ENCODE measurements around the gene CCDC69.
A peak's percentile ranks its signal among the peaks of the same experiment; 100 is the strongest.
"Not testable (repeated sequence)": the region's sequence is repeated elsewhere in the genome, so short reads cannot be mapped to it uniquely, and the experiment has no call there.

The CCDC69 gene, protein sequence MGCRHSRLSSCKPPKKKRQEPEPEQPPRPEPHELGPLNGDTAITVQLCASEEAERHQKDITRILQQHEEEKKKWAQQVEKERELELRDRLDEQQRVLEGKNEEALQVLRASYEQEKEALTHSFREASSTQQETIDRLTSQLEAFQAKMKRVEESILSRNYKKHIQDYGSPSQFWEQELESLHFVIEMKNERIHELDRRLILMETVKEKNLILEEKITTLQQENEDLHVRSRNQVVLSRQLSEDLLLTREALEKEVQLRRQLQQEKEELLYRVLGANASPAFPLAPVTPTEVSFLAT

DNA sequence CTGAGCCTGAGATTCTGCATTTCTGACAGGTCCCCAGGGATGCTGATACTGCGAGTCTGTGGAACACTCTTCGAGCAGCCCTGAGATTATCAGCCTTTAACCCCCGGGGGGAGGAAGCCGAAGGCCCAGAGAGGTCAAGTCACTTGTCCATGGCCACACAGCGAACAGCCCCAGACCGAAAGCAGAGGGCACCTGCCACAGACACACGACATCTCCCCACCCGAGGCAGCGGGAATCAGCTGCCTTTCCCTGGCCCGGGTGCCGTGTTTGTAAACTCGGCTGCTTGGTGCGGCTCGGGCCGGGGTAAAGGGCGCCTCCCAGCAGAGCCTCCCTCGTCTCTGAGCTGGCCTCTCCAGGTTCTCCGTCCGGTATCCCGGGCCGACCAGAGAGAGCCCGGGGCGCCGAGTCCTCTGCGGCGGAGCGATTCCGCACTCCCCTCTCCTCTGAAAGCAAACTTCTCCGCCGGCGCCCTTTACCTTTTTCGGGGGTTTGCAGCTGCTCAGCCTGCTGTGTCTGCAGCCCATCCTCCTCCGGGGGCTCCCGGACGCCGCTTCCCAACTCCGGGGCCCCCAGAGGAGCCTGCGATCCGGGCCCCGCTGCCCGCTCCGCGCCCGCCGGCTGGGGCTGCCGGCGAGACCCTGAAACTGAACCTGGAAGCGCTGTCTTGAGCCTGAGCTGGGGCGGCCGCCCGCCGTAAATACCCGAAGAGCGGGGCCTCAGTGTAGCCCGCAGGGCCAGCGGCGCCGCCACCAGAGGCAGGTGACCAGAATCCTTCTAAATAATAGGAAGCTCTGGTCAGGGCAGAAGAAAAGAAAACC lies at the start of gene CCDC69:
Gene CCDC69 (minus strand): TSS at position 646 of the 818 bp plus-strand sequence. CDS start 122 bp downstream, at position 524.
- DNase-seq (ENCODE audit: low read depth in 2 of 2) = peak in 1 of 2 donors; percentile 51

DNA sequence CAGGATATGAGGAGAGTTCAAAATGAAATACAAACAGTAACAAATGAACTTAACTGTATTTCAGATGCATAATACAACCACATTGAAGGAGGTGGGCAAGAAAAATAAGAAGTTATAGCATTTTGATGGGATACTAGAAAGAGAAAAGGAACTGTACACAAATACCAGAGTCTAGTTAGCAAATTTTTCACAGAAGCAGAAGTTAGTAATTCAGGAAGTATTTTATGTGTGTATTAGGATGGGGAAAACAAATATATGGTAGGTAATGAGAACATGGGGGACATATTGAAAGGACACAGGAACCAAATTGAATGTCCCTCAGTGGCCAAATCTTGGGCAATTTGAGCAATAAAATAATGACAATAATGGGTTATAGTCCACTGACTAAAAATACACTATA lies 47.4 kb upstream of the CCDC69 start:
- no peak for DNase-seq (ENCODE audit: low read depth in 2 of 2)

- DNase-seq (ENCODE audit: low read depth in 2 of 2) = no peak
Observed at GRCh38 chr5:151270599-151270998, 46.7 kb upstream of the CCDC69 start.

GRCh38 chr5:151267491-151268260 lies 43.8 kb upstream of the CCDC69 start:
- DNase-seq (ENCODE audit: low read depth in 2 of 2) = no peak

DNA sequence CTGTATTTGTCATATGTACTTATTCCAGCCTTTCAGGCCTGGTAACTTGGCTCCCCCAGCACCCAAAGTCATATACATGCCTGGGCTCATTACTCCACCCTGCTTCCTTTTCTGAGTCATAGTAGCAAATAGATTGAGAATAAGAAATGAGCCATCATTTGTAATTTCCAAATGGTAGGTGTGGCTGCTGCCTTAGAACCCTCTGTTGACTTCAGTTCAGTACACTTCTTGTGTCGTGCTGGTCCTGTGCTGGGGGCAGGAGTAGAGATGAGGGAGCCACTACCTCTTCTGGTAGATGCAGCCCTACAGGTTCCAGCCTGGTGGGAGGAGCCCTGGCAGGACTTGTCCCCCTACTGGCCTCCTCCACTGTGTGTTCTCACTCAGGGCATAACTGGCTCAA lies 40.2 kb upstream of the CCDC69 start:
- DNase-seq (ENCODE audit: low read depth in 2 of 2) = peak in 1 of 2 donors; percentile 17

DNA sequence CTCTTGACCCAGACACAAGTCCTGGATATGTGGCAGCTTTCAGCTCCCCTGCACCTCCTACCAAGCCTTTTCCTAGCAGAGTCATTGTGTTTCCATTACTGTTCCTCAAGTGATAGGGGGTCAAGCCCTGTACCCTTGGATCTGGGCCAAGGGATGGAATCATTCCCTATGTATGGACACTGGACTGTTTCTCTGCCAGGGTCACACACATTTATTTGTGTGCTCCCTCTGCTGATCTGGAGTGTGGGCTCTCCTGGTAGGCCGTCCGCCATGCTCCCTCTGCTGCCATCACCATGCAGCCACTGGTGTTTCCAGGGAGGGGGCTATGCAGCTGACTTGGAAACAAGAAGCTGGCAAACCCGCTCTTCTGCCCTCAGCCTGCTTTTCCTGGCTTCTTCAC lies 38.6 kb upstream of the CCDC69 start:
- no peak for DNase-seq (ENCODE audit: low read depth in 2 of 2)

GRCh38 chr5:151259931-151260330 lies 36.0 kb upstream of the CCDC69 start:
- no peak for DNase-seq (ENCODE audit: low read depth in 2 of 2)

DNA sequence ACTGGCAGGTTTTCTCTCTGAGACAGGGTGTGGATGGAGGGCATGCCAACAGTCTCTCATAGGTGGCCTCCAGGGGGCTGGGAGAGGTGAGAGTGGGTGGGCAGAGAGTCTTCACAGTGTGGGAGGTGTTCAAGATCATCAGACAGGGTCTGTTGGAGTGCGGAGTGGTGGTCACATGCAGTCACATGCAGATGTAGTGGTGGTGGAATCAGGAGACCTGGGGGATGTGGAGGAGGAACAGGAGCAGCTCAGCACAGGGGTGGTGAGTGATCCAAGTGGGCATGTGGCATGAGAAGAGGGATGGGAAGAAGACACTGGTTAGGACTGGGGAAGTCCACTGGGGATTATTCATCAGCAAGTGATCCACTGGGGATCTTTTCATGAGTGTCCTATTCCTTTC lies 34.9 kb upstream of the CCDC69 start:
- no peak for DNase-seq (ENCODE audit: low read depth in 2 of 2)

DNA sequence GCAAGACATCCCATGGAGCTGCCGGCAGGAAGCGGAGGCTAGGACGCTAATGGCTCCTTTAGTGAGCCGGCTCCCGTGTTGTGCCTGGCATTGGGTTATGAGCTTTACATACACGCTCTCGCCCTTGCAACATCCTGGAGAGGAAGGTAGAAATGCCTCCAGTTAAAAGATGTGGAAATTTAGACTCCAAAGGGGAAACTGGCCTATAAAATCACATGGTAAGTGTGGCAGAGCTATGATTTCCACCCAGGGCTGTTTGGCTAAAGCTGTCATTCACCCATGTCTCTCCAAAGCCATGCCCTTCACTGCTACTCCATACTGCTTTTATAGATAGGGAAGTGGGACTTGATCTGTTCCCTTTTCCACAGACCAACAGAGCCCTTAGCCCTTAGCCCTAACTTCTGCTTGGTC lies 34.3 kb upstream of the CCDC69 start:
- no peak for DNase-seq (ENCODE audit: low read depth in 2 of 2)

- DNase-seq (ENCODE audit: low read depth in 2 of 2) = no peak
Observed at GRCh38 chr5:151257731-151258181, 33.9 kb upstream of the CCDC69 start.

DNA sequence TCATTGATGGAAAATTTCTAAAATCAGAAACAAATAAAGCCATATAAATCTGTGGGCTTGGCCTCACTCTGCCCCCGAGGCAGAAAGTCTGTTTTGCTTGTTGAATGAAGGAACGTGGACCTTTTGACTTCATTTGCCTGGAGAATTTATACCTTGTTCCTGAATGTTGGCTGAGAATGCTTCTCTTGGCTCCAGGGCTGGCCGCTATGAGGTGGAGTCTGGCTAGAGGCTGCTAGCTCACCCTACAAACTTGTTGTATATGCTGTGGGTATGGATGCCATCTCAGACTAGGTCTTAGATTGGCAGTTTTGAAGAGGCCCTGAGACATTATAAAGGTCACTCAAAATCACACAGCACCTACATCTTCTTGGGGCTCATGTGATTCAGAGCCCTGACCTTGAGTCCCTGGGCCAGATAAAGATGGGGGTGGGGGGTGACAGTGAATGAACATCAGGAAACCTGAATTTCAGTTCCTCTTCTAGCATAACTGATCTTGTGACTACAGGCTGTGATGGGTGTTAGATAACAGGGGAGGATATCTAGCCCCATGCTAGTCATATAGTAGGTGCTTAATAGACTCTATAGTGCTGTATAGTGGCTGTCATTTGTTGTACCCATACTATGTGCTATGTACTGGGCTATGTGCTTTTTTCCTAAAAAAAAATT lies 31.9 kb upstream of the CCDC69 start:
- no peak for DNase-seq (ENCODE audit: low read depth in 2 of 2)

- DNase-seq (ENCODE audit: low read depth in 2 of 2) = not testable (repeated sequence)
Observed at GRCh38 chr5:151254990-151255389, 31.1 kb upstream of the CCDC69 start.

DNA sequence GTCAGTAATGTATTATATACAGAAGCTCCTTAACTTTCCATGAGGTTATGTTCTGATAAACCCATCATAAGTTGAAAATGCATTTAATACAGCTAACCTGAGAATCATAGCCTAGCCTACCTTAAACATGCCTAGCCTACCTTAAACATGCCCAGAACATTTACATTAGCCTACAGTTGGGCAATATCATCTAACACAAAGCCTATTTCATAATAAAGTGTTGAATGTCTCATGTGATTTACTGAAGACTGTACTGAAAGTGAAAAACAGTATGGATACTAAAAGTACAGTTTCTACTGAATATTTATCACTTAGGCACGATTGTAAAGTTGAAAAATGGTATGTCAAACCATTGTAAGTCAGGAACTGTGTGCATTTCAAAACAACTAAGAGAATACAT lies 30.7 kb upstream of the CCDC69 start:
- DNase-seq (ENCODE audit: low read depth in 2 of 2) = no peak

- no peak for DNase-seq (ENCODE audit: low read depth in 2 of 2)
Observed at GRCh38 chr5:151253605-151253950, 29.7 kb upstream of the CCDC69 start.

DNA sequence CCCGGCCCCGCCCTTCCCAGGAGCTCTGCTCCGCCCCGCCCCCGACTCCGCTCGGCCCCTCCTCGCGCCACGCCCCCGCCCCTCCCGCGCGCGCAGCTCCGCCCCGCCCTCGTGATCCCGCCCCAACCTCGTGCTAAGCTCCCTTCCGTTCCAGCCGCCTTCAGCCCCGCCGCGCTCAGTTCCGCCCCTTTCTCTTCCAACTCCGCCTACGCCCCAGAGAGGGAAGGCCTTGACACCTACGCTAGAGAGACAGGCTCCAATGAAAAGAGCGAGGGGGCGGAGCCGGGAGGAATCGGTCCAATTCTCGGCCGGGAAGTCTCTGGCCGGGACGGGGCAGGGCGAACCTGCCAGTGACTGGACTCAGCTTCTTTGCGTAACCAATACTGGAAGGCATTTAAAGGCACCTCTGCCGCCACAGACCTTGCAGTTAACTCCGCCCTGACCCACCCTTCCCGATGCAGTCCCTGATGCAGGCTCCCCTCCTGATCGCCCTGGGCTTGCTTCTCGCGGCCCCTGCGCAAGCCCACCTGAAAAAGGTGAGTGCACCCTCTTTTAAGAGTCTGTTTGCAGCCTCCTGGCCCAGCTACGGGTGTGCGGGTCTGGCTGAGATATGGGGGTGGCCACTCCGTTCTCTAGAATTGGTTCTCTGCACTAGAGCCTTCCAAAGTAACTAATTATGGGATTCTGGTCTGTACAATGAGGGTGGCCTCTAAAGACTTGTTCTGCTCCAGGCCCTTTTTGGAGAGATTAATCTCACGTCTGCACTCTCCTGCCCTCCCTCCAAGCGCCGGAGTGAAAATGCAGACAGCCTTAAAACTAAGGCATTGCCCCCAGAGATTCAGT lies 29.1 kb upstream of the CCDC69 start, which contains the start of gene GM2A:
Gene GM2A (plus strand): TSS at position 424 of the 843 bp plus-strand sequence. CDS start 32 bp downstream, at position 456.
- peak; percentile 97 to 99 for DNase-seq (ENCODE audit: low read depth in 2 of 2)

DNA sequence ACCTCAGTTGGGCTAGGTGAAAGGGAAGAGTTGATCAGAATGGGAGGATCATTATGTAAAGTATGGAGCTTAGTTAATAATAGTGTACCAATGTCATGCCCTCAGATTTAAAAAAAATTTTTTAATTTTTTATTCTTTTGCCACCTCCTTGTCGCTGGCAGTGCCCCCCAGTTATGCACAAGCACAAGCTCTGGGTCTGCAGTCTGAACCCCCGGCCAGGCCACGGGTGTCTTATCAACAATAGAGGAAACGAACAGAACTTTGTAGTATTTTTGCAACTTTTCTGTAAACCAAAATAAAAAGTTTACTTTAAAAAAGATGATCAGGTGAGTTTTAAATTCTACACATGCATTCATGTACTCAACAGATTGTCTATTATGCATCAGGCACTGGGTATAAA lies 27.7 kb upstream of the CCDC69 start:
- no peak for DNase-seq (ENCODE audit: low read depth in 2 of 2)

GRCh38 chr5:151251001-151251551 lies 27.2 kb upstream of the CCDC69 start:
- no peak for DNase-seq (ENCODE audit: low read depth in 2 of 2)

GRCh38 chr5:151250346-151251000 lies 26.6 kb upstream of the CCDC69 start:
- no peak for DNase-seq (ENCODE audit: low read depth in 2 of 2)

DNA sequence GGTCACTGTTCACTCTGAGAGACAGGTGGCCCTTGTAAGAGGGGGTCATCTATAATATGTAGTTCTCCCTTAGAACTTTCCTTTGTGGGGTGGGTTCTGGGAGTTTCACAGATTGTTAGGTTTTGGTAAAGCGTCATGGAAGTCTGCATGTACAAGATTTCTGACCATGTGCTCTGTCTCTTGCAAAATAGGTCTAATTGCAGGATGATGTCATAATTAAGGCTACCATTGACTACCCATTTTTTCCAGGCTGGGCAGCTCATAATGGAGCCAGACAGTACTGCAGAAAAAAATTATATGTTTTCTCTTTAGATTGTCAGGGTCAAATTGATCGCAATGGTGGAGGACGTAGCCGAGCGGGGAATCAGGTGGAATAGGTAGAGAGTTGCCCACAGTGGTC lies 25.4 kb upstream of the CCDC69 start:
- DNase-seq (ENCODE audit: low read depth in 2 of 2) = no peak

GRCh38 chr5:151248651-151249050 lies 24.8 kb upstream of the CCDC69 start:
- DNase-seq (ENCODE audit: low read depth in 2 of 2) = no peak

Measured in stimulated activated CD8-positive, alpha-beta memory T cell treated with anti-CD3 and anti-CD28 coated beads, Interleukin-15, amount 100 ng/mL, for 48 hours (primary cell).